Right atrium auricular region (tissue), 2 donors: ENCODE measurements around the gene KCNH6. TPM values are rescaled to one million over a fixed set of nuclear protein-coding genes. Genes with fewer than 3 reads are reported as not detected.

ENCODE experiments used
- DNase-seq: peaks from one replicate; pipeline ENCODE4 v3.0.0-alpha.2; 2019; ENCODE audit warnings: low spot score
- H3K27ac ChIP-seq, 2 donors: fragments of 200-600 bp; sonication (generic); 1 replicate in 1 of 2; 2 replicates in 1 of 2; pipeline ENCODE4 v1.5.1; 2016 to 2019
- H3K27me3 ChIP-seq, 2 donors: fragments of 200-600 bp; sonication (generic); one replicate each; pipeline versions ENCODE4 v1.5.1 to v1.6.0; 2017 to 2019
- H3K36me3 ChIP-seq: fragments of 200-600 bp; sonication (generic); one replicate; pipeline ENCODE4 v1.5.1; 2016
- H3K4me1 ChIP-seq, 2 donors: fragments of 200-600 bp; sonication (generic); one replicate each; pipeline versions ENCODE4 v1.5.1 to v1.6.0; 2017 to 2019
- H3K4me3 ChIP-seq, 2 donors: fragments of 200-600 bp; sonication (generic); 1 replicate in 1 of 2; 2 replicates in 1 of 2; pipeline ENCODE4 v1.5.1; 2017 to 2019; ENCODE audit warnings: mild to moderate bottlenecking in 1 of 2, moderate library complexity in 1 of 2
- H3K9me3 ChIP-seq, 2 donors: fragments of 200-600 bp; sonication (generic); one replicate each; pipeline ENCODE4 v1.5.1; 2019
- CTCF ChIP-seq, 2 donors: fragments of 200-600 bp; sonication (generic); IDR thresholded peaks; one replicate each; pipeline ENCODE4 v1.5.1; 2019; ENCODE audit warnings: antibody characterized with exemption in 2 of 2
- total RNA-seq, 2 donors: library from RNA; depleted of rRNA; stranded (reverse); fragments of >200 nt; gene quantifications; one replicate each; pipeline ENCODE4 v1.1.0, GENCODE V29; 2016

The KCNH6 gene
- total RNA-seq, 2 donors from 2014 or later = not detected

DNA sequence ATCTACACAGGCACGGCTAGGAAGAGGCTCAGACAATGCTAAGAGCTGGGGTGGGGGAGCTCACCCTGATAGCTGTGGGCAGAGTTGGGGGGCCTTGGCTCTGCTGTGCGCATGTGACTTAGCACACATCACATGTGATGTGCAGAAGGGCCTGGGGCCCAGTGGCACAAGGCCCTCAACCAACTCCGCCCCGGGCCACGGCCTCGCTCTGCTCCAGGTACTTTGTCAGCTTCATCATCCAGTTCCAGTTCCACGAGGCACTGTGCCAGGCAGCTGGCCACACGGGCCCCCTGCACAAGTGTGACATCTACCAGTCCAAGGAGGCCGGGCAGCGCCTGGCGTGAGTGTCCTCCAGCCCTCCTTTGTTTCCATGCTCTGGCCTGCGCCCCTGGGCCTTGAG, 27.0 kb upstream of the KCNH6 start:
- no peaks in the 10 kb centered on the region for H3K36me3 ChIP-seq
- no peak overlapping the region for H3K27ac ChIP-seq
- no peaks in the 10 kb centered on the region for H3K4me1 ChIP-seq
- no peak overlapping the region for H3K4me3 ChIP-seq
- no peaks in the 10 kb centered on the region for H3K27me3 ChIP-seq
- TF ChIP-seq CTCF (IDR thresholded peaks at IDR 0.05) = no peak
- DNase-seq = no peak
- H3K9me3 ChIP-seq = no peaks in the 10 kb centered on the region

DNA sequence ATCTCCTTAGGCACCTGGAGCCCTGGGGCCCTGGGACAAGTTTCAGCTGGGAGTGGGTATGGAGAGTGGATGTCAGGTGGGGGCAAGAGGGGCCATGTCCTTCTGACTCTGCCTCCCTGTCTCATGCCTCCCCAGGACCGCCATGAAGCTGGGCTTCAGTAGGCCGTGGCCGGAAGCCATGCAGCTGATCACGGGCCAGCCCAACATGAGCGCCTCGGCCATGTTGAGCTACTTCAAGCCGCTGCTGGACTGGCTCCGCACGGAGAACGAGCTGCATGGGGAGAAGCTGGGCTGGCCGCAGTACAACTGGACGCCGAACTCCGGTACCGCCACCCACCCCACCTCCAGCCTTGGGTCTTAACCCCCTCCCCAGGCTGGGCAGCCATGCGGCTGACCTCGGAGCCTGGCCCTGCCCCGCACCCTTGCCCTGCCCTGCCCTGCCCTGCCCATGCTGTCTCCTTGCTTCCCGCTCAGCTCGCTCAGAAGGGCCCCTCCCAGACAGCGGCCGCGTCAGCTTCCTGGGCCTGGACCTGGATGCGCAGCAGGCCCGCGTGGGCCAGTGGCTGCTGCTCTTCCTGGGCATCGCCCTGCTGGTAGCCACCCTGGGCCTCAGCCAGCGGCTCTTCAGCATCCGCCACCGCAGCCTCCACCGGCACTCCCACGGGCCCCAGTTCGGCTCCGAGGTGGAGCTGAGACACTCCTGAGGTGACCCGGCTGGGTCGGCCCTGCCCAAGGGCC, 26.3 kb upstream of the KCNH6 start:
- no peaks in the 10 kb centered on the region for H3K27me3 ChIP-seq
- no peak overlapping the region for H3K27ac ChIP-seq
- H3K9me3 ChIP-seq = no peaks in the 10 kb centered on the region
- DNase-seq = no peak
- no peak for TF ChIP-seq CTCF (IDR thresholded peaks at IDR 0.05)
- no peak overlapping the region for H3K4me3 ChIP-seq
- no peaks in the 10 kb centered on the region for H3K36me3 ChIP-seq
- no peaks in the 10 kb centered on the region for H3K4me1 ChIP-seq

GRCh38 chr17:63497708-63498483, 25.3 kb upstream of the KCNH6 start:
- TF ChIP-seq CTCF (IDR thresholded peaks at IDR 0.05) = no peak

GRCh38 chr17:63498626-63499195, 24.4 kb upstream of the KCNH6 start:
- Histone ChIP-seq H3K27ac (no peak overlapping the region), H3K9me3 (no peaks in the 10 kb centered on the region), H3K4me3 (no peak overlapping the region), H3K4me1 (no peaks in the 10 kb centered on the region), H3K36me3 (no peaks in the 10 kb centered on the region), H3K27me3 (no peaks in the 10 kb centered on the region)
- no peak for TF ChIP-seq CTCF (IDR thresholded peaks at IDR 0.05)
- no peak for DNase-seq

More at GRCh38 chr17:63497708-63498483, 25.3 kb upstream of the KCNH6 start:
- no peaks in the 10 kb centered on the region for H3K27me3 ChIP-seq
- no peaks in the 10 kb centered on the region for H3K4me1 ChIP-seq
- no peak overlapping the region for H3K27ac ChIP-seq
- no peak for DNase-seq
- H3K4me3 ChIP-seq = no peak overlapping the region
- no peaks in the 10 kb centered on the region for H3K9me3 ChIP-seq
- no peaks in the 10 kb centered on the region for H3K36me3 ChIP-seq

DNA sequence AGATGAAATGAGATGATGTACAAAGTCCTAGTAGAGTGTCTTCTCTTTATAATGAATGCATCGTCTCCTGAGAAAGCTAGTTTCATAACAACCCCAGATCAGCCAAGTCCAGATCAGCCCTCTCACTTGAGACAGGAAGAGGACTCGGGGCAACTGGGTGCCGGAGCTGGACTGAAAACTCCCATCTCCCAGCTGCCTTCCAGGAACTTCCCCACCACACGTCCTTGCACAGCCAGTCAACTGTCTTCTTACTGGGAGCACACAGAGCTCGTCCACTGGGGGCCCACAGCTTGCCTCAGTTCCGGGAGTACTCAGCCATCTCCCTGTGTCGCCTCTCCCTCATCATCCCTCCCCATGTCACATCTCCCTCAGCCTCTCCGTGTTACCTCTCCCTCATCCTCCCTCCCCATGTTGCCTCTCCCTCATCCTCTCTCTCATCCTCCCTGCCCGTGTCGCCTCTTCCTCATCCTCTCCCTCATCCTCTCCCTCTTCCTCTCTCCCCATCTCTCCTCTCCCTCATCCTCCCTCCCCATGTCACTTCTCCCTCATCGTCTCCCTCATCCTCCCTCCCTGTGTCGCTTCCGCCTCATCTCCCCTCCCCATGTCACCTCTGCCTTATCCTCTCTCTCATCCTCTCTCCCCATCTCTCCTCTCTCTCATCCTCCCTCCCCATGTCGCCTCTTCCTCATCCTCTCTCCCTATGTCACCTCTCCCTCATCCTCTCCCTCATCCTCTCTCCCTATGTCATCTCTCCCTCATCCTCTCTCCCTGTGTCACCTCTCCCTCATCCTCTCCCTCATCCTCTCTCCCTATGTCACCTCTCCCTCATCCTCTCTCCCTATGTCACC, 22.4 kb upstream of the KCNH6 start:
- DNase-seq = no peak
- TF ChIP-seq CTCF (IDR thresholded peaks at IDR 0.05) = no peak
- no peak overlapping the region for H3K27ac ChIP-seq
- no peak overlapping the region for H3K4me3 ChIP-seq
- H3K36me3 ChIP-seq = no peaks in the 10 kb centered on the region
- H3K4me1 ChIP-seq = no peaks in the 10 kb centered on the region
- H3K27me3 ChIP-seq = no peaks in the 10 kb centered on the region
- H3K9me3 ChIP-seq = no peaks in the 10 kb centered on the region
